Upper lobe of right lung (tissue), 1 donor: ENCODE data around the gene PCGF6. TPM values are rescaled to one million over a fixed set of nuclear protein-coding genes. Genes with fewer than 3 reads are reported as not detected.

Experiments
- ATAC-seq: fragments of 200-7000 bp; cut with Tn5 transposase; one replicate; pipeline ENCODE4 v1.9.1; 2020; ENCODE audit warnings: mild to moderate bottlenecking, moderate library complexity
- DNase-seq: peaks from one replicate; pipeline ENCODE4 v3.0.0-alpha.2; 2020
- H3K27ac ChIP-seq: fragments of 200-600 bp; one replicate; pipeline ENCODE4 v1.8.0; 2022
- H3K27me3 ChIP-seq: fragments of 200-600 bp; one replicate; pipeline ENCODE4 v1.8.0; 2022; ENCODE audit warnings: mild to moderate bottlenecking
- H3K36me3 ChIP-seq: fragments of 200-600 bp; one replicate; pipeline ENCODE4 v1.8.0; 2022
- H3K4me1 ChIP-seq: fragments of 200-600 bp; one replicate; pipeline ENCODE4 v1.8.0; 2022
- H3K4me3 ChIP-seq: fragments of 200-600 bp; one replicate; pipeline ENCODE4 v1.8.0; 2022; ENCODE audit warnings: mild to moderate bottlenecking
- H3K9me3 ChIP-seq: fragments of 200-600 bp; one replicate; pipeline ENCODE4 v1.8.0; 2022
- CTCF ChIP-seq: fragments of 200-600 bp; IDR thresholded peaks from one replicate; pipeline ENCODE4 v1.8.0; 2022; ENCODE audit warnings: antibody characterized with exemption
- intact Hi-C: fragments of 100-400 bp; cut with DNase I; formaldehyde crosslinking; loops from one replicate; pipeline ENCODE4 v1.11.0; 2022
- total RNA-seq: library from RNA; stranded (reverse); fragmentation: NEBNext Ultra II Directional; extraction: Animal tissue kit (Norgen Biotek cat#: 25700); gene quantifications from one replicate; pipeline ENCODE4 v1.2.1, GENCODE V29; 2021
- donor health status: DM: no; HTN: yes; CAD: no; lungs with severe emphysema.

PCGF6 gene
- total RNA-seq, 1 donor from 2014 or later = 5.5 TPM

GRCh38 chr10:103307594-103307993 is 43.3 kb downstream of the PCGF6 start:
- H3K4me3 ChIP-seq = no peak overlapping the region
- no peak for TF ChIP-seq CTCF
- H3K4me1 ChIP-seq = no peaks in the 10 kb centered on the region
- H3K27ac ChIP-seq = no peak overlapping the region
- H3K9me3 ChIP-seq = no peaks in the 10 kb centered on the region
- DNase-seq = no peak
- H3K27me3 ChIP-seq = no peaks in the 10 kb centered on the region
- peaks cover 75% of the 10 kb centered on the region for H3K36me3 ChIP-seq
- intact Hi-C loops = no loop called here
- no peak for ATAC-seq

- no peak for TF ChIP-seq CTCF
- H3K27me3 ChIP-seq = peaks cover 5% of the 10 kb centered on the region
- H3K9me3 ChIP-seq = no peaks in the 10 kb centered on the region
- no peaks in the 10 kb centered on the region for H3K4me1 ChIP-seq
- no peak for DNase-seq
- intact Hi-C loops = no loop called here
- H3K36me3 ChIP-seq = no peaks in the 10 kb centered on the region
- no peak overlapping the region for H3K27ac ChIP-seq
- no peak for ATAC-seq
- no peak overlapping the region for H3K4me3 ChIP-seq
Measured at GRCh38 chr10:103295374-103296015, 55.4 kb downstream of the PCGF6 start.

- DNase-seq (no peak), ATAC-seq (no peak)
Measured at GRCh38 chr10:103291588-103291987, 59.4 kb downstream of the PCGF6 start.

GRCh38 chr10:103287992-103288391 is 62.9 kb downstream of the PCGF6 start:
- intact Hi-C loops = no loop called here
- Histone ChIP-seq H3K4me3 (no peak overlapping the region), H3K4me1 (no peaks in the 10 kb centered on the region), H3K27me3 (peaks cover 62% of the 10 kb centered on the region), H3K9me3 (no peaks in the 10 kb centered on the region), H3K36me3 (no peaks in the 10 kb centered on the region), H3K27ac (no peak overlapping the region)
- ATAC-seq (no peak), DNase-seq (no peak)
- no peak for TF ChIP-seq CTCF

More at GRCh38 chr10:103291588-103291987, 59.4 kb downstream of the PCGF6 start:
- H3K9me3 ChIP-seq = no peaks in the 10 kb centered on the region
- TF ChIP-seq CTCF = no peak
- no peaks in the 10 kb centered on the region for H3K4me1 ChIP-seq
- no peaks in the 10 kb centered on the region for H3K36me3 ChIP-seq
- H3K27ac ChIP-seq = no peak overlapping the region
- peaks cover 33% of the 10 kb centered on the region for H3K27me3 ChIP-seq
- H3K4me3 ChIP-seq = no peak overlapping the region
- intact Hi-C loops = no loop called here

GRCh38 chr10:103284170-103284569 is 66.8 kb downstream of the PCGF6 start:
- H3K4me3 ChIP-seq = no peak overlapping the region
- no peaks in the 10 kb centered on the region for H3K4me1 ChIP-seq
- intact Hi-C loops = no loop called here
- ATAC-seq (no peak), DNase-seq (no peak)
- H3K27ac ChIP-seq = no peak overlapping the region
- H3K36me3 ChIP-seq = no peaks in the 10 kb centered on the region
- no peak for TF ChIP-seq CTCF
- H3K27me3 ChIP-seq = peaks cover 73% of the 10 kb centered on the region
- H3K9me3 ChIP-seq = no peaks in the 10 kb centered on the region

GRCh38 chr10:103282961-103283360 is 68.0 kb downstream of the PCGF6 start:
- H3K27ac ChIP-seq = no peak overlapping the region
- DNase-seq (no peak), ATAC-seq (no peak)
- no peaks in the 10 kb centered on the region for H3K9me3 ChIP-seq
- H3K4me1 ChIP-seq = no peaks in the 10 kb centered on the region
- TF ChIP-seq CTCF = no peak
- H3K4me3 ChIP-seq = no peak overlapping the region
- H3K27me3 ChIP-seq = peaks cover 74% of the 10 kb centered on the region
- intact Hi-C loops = no loop called here
- H3K36me3 ChIP-seq = no peaks in the 10 kb centered on the region
